GM18526 (cell line): Measurements from ENCODE around the gene SLCO3A1.

ENCODE experiments used
- POLR2A ChIP-seq: IDR thresholded peaks from 3 replicates; pipeline ENCODE4 v1.6.1; 2011; ENCODE audit not compliant: insufficient read length; ENCODE audit errors: extremely low read depth

Gene SLCO3A1

GRCh38 chr15:92056875-92057274, 203.4 kb downstream of the SLCO3A1 start:
- TF ChIP-seq POLR2A, result no peak

GRCh38 chr15:92059036-92059970, 205.8 kb downstream of the SLCO3A1 start:
- TF ChIP-seq POLR2A, result no peak

GRCh38 chr15:92061511-92062195, 208.1 kb downstream of the SLCO3A1 start:
- TF ChIP-seq POLR2A, result no peak

- TF ChIP-seq POLR2A, result no peak
Measured at GRCh38 chr15:92062505-92062904, 209.0 kb downstream of the SLCO3A1 start.

- no peak for TF ChIP-seq POLR2A
Measured at GRCh38 chr15:92068121-92068520, 214.6 kb downstream of the SLCO3A1 start.

- no peak for TF ChIP-seq POLR2A
Measured at GRCh38 chr15:92069308-92070250, 216.1 kb downstream of the SLCO3A1 start.

- TF ChIP-seq POLR2A, result no peak
Measured at GRCh38 chr15:92071045-92071634, 217.6 kb downstream of the SLCO3A1 start.

- no peak for TF ChIP-seq POLR2A
Measured at GRCh38 chr15:92073044-92073785, 219.7 kb downstream of the SLCO3A1 start.

- no peak for TF ChIP-seq POLR2A
Measured at GRCh38 chr15:92074101-92074500, 220.6 kb downstream of the SLCO3A1 start.

- no peak for TF ChIP-seq POLR2A
Measured at GRCh38 chr15:92074646-92075045, 221.1 kb downstream of the SLCO3A1 start.

- no peak for TF ChIP-seq POLR2A
Measured at GRCh38 chr15:92075764-92076163, 222.3 kb downstream of the SLCO3A1 start.

- no peak for TF ChIP-seq POLR2A
Measured at GRCh38 chr15:92076541-92076940, 223.0 kb downstream of the SLCO3A1 start.

- TF ChIP-seq POLR2A, result no peak
Measured at GRCh38 chr15:92077353-92078085, 224.0 kb downstream of the SLCO3A1 start.

GRCh38 chr15:92078270-92078669, 224.8 kb downstream of the SLCO3A1 start:
- no peak for TF ChIP-seq POLR2A

- no peak for TF ChIP-seq POLR2A
Measured at GRCh38 chr15:92079047-92079446, 225.5 kb downstream of the SLCO3A1 start.
